Activated T-cell treated with anti-CD3 and anti-CD28 coated beads, Interleukin-2, amount 50 U/mL, for 4 hours (primary cell): ENCODE measurements around the gene ETV5. TPM values are rescaled to one million over a fixed set of nuclear protein-coding genes. Genes with fewer than 3 reads are reported as not detected.

ENCODE experiments used
- ATAC-seq, 2 donors: fragments of 200-7000 bp; cut with Tn5 transposase; one replicate each; pipeline ENCODE4 v1.10.0; 2021
- DNase-seq: peaks from one replicate; pipeline ENCODE4 v3.0.0-alpha.2; 2020
- H3K27me3 Mint-ChIP-seq: one replicate; pipeline ENCODE4 v1.8.0; 2021; ENCODE audit warnings: low read depth, mixed read lengths
- H3K36me3 Mint-ChIP-seq: one replicate; pipeline ENCODE4 v1.8.0; 2022; ENCODE audit warnings: mixed read lengths; ENCODE audit not compliant: insufficient read depth
- H3K4me1 Mint-ChIP-seq: one replicate; pipeline ENCODE4 v1.8.0; 2021; ENCODE audit warnings: low read depth, mixed read lengths
- H3K4me3 Mint-ChIP-seq: one replicate; pipeline ENCODE4 v1.8.0; 2021; ENCODE audit warnings: mild to moderate bottlenecking, moderate library complexity, mixed read lengths
- H3K9me3 Mint-ChIP-seq: one replicate; pipeline ENCODE4 v1.8.0; 2021; ENCODE audit warnings: mixed read lengths
- total RNA-seq, 3 donors: library from RNA; stranded (reverse); gene quantifications; one replicate each; pipeline ENCODE4 v1.2.1, GENCODE V29; 2021

ETV5 gene
- total RNA-seq, 3 donors from 2014 or later: 0.66 to 1.2 (median 0.81) TPM

DNA sequence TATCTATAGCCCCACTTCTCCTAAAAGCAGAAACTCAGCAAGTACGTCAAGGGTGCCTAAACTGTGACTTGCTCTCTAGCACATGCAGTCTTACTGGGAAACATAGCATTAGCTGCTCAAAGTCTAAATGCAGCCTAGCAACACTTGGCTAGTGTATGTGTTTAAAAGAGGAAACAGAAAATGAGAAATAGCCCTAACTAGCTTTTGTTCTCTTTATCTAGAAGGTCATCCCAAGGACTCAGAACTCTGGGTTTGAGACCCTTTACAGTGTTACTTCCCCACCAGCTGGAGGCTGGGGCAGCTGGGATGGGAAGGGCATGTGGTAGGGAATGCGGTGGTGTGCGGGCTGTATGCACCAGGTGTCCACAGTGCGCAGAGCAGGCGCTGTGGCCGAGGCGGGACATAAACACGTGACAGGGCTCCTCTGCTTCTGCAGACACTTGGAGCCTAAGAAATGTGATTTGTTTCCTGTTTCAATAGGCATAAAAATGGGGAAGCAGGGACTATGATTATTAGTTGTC lies 13.3 kb downstream of the ETV5 start:
- H3K27me3 Mint-ChIP-seq: peaks cover 62% of the 10 kb centered on the region
- peaks cover 2% of the 10 kb centered on the region for H3K4me1 Mint-ChIP-seq
- ATAC-seq: no peak
- no peaks in the 10 kb centered on the region for H3K9me3 Mint-ChIP-seq
- no peak overlapping the region for H3K4me3 Mint-ChIP-seq
- no peak for DNase-seq
- H3K36me3 Mint-ChIP-seq: no peaks in the 10 kb centered on the region

DNA sequence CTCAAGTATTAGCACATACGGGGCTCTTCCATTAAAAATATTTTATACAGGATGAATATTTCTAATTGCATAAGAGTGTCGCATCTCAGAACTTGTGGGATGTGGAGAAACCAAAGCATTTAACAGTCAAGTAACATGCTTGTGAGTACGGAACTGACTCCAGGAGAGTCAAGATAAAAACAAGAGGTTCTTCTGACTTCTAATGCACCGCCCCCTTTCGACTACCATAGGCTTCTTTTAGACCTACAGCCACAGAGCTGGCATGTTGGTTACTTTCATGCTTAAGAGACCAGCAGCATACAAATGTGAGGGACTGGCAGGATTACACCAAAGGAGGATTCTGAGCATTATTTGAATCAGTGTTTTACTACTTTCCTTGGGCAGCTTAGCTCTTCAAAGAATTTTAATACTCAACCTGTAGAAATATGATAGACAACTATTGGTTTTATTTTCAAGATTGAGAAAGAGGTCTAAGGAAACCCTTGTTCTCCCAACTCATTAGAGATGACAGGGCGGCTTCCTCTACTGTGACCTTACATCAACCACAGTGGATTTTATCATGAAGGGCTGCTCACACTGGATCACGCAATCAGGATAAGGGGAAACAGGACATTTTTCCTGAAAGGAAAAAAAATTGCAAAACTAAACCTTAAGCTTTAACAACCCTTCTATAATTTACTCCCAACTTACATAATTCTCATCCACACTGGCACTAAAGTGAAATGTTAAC lies 14.0 kb downstream of the ETV5 start:
- no peak for DNase-seq
- H3K27me3 Mint-ChIP-seq: peaks cover 58% of the 10 kb centered on the region
- H3K4me3 Mint-ChIP-seq: no peak overlapping the region
- ATAC-seq: no peak
- no peaks in the 10 kb centered on the region for H3K9me3 Mint-ChIP-seq
- no peaks in the 10 kb centered on the region for H3K36me3 Mint-ChIP-seq
- peaks cover 2% of the 10 kb centered on the region for H3K4me1 Mint-ChIP-seq

GRCh38 chr3:186094271-186094670 lies 14.6 kb downstream of the ETV5 start:
- no peaks in the 10 kb centered on the region for H3K9me3 Mint-ChIP-seq
- H3K4me3 Mint-ChIP-seq: no peak overlapping the region
- H3K4me1 Mint-ChIP-seq: peaks cover 2% of the 10 kb centered on the region
- H3K27me3 Mint-ChIP-seq: peaks cover 54% of the 10 kb centered on the region
- DNase-seq (no peak), ATAC-seq (no peak)
- H3K36me3 Mint-ChIP-seq: no peaks in the 10 kb centered on the region

DNA sequence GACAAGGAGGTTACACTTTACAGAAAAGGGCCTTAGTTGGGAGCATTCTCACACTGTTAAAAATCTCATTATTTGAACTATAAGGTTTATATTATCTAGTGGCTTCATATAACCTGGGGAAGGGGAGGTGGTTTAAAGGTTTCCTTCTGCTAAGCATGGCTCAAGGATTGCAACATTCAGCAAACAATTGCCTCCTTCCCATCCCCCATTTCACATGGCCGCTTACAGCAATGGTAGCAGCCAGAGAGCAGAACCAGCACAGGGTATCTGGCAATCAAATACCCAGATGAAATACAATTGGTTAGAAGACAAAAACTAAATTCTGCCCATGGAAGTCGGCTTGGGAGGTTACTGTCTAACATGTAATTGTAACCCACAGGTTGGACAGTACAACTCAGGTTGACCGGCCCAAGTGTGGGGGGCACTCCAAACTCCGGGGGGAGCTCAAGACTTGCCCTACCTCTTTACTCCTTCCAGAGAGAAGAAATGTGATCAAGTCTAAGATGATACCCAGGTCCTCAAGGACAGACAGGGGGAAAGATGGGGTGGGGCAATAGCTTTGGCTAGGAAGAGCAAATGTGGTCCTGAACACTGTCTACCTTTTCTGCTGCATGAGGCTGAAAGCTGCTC lies 15.5 kb downstream of the ETV5 start:
- peaks cover 2% of the 10 kb centered on the region for H3K4me1 Mint-ChIP-seq
- H3K4me3 Mint-ChIP-seq: no peak overlapping the region
- DNase-seq (no peak), ATAC-seq (no peak)
- H3K9me3 Mint-ChIP-seq: no peaks in the 10 kb centered on the region
- H3K27me3 Mint-ChIP-seq: peaks cover 53% of the 10 kb centered on the region
- H3K36me3 Mint-ChIP-seq: no peaks in the 10 kb centered on the region

GRCh38 chr3:186092360-186093070 lies 16.4 kb downstream of the ETV5 start:
- DNase-seq (no peak), ATAC-seq (no peak)
- Mint-ChIP-seq H3K4me3 (no peak overlapping the region), H3K9me3 (no peaks in the 10 kb centered on the region), H3K36me3 (no peaks in the 10 kb centered on the region), H3K27me3 (peaks cover 50% of the 10 kb centered on the region), H3K4me1 (no peaks in the 10 kb centered on the region)

GRCh38 chr3:186090901-186091300 lies 18.0 kb downstream of the ETV5 start:
- DNase-seq (no peak), ATAC-seq (no peak)
- H3K9me3 Mint-ChIP-seq: no peaks in the 10 kb centered on the region
- no peaks in the 10 kb centered on the region for H3K36me3 Mint-ChIP-seq
- H3K4me1 Mint-ChIP-seq: no peaks in the 10 kb centered on the region
- H3K27me3 Mint-ChIP-seq: peaks cover 36% of the 10 kb centered on the region
- H3K4me3 Mint-ChIP-seq: no peak overlapping the region

DNA sequence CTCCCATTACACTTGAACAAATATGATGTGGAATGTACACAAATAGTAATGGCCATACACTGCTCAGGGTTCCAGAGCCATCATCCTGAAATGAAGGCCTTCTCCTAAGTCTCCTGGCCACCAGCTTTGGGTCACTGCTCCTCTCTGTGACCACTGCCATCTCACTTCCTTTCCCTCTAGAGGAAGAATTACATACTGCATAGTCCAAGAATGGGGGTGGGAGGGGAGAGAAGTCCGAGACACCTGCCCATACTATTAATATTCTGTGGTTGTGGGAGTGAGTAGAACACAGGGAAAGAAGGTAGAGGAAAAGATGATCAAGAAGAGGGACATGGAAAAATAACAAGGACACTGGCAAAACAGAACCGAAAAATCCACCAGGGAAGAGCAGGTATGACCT lies 20.6 kb downstream of the ETV5 start:
- H3K4me3 Mint-ChIP-seq: no peak overlapping the region
- peaks cover 23% of the 10 kb centered on the region for H3K27me3 Mint-ChIP-seq

DNA sequence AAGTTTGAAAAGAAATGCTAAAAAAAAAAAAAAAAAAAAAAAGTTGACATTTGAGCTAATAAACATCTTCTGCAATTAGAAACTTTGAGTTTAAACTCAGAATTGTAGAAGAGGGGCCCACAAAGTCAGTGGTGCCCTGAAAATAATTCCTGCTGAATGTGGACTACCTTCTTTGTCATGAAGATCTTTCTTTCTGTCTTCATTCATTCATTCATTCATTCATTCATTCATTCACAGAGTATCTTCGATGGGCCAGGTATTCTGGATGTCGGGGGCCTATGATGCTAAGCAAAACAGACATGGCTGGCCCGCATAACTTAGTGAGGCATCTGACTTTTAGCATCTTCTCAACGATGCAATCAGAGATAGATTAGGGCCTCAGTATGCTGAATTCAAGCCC lies 24.6 kb downstream of the ETV5 start:
- ATAC-seq (no peak), DNase-seq (no peak)
- Mint-ChIP-seq H3K9me3 (no peaks in the 10 kb centered on the region), H3K27me3 (peaks cover 20% of the 10 kb centered on the region), H3K4me3 (no peak overlapping the region), H3K36me3 (no peaks in the 10 kb centered on the region), H3K4me1 (no peaks in the 10 kb centered on the region)

More for the DNA sequence above, 20.6 kb downstream of the ETV5 start:
- ATAC-seq: no peak
- no peaks in the 10 kb centered on the region for H3K4me1 Mint-ChIP-seq
- DNase-seq: no peak
- H3K36me3 Mint-ChIP-seq: no peaks in the 10 kb centered on the region
- no peaks in the 10 kb centered on the region for H3K9me3 Mint-ChIP-seq

DNA sequence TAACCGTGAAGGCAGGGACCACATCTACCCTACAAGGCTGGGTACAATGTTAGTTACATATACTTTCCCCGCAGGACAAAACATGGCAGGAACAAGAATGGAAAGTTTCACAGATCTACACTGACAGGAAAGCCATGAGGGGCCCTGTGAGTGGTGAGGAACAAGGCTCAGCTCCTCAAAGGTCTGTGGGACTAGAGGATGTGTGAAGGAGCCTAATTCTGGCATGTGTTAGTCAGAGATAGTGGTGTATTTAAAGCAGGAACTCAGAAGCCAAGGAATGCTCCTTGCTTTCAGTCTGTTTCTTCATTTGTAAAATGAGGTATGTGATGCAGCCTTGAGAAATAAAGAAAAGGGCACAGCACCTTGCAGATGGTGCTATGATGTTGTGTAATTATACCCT lies 25.1 kb downstream of the ETV5 start:
- DNase-seq (no peak), ATAC-seq (no peak)
- no peaks in the 10 kb centered on the region for H3K36me3 Mint-ChIP-seq
- no peaks in the 10 kb centered on the region for H3K9me3 Mint-ChIP-seq
- H3K4me3 Mint-ChIP-seq: no peak overlapping the region
- no peaks in the 10 kb centered on the region for H3K4me1 Mint-ChIP-seq
- H3K27me3 Mint-ChIP-seq: peaks cover 17% of the 10 kb centered on the region

DNA sequence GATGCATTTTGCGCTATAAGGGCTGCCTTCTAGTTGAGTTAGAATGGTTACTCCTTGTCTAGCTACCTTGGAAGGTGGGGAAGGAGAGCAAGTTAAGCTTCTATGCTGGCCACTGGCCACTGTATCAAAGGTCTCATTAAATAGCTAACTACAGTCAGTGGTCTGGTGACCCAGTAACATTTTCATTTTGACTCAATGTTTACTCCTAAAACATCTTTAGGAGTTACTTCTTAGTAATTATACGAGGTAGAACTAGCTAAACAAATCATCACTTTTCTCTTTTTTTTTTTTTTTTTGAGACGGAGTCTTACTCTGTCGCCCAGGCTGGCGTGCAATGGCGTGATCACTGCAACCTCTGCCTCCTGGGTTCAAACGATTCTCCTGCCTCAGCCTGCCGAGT lies 26.7 kb downstream of the ETV5 start:
- no peak for ATAC-seq
- no peak for DNase-seq
- no peak overlapping the region for H3K4me3 Mint-ChIP-seq
- H3K9me3 Mint-ChIP-seq: no peaks in the 10 kb centered on the region
- no peaks in the 10 kb centered on the region for H3K4me1 Mint-ChIP-seq
- H3K36me3 Mint-ChIP-seq: no peaks in the 10 kb centered on the region
- H3K27me3 Mint-ChIP-seq: peaks cover 8% of the 10 kb centered on the region

- Mint-ChIP-seq H3K36me3 (no peaks in the 10 kb centered on the region), H3K4me3 (no peak overlapping the region), H3K27me3 (peaks cover 8% of the 10 kb centered on the region), H3K9me3 (no peaks in the 10 kb centered on the region), H3K4me1 (no peaks in the 10 kb centered on the region)
- DNase-seq: no peak
- ATAC-seq: no peak
Observed at GRCh38 chr3:186081678-186082077, 27.2 kb downstream of the ETV5 start.

- ATAC-seq (no peak), DNase-seq (no peak)
- peaks cover 10% of the 10 kb centered on the region for H3K27me3 Mint-ChIP-seq
- no peaks in the 10 kb centered on the region for H3K4me1 Mint-ChIP-seq
- H3K36me3 Mint-ChIP-seq: no peaks in the 10 kb centered on the region
- no peak overlapping the region for H3K4me3 Mint-ChIP-seq
- no peaks in the 10 kb centered on the region for H3K9me3 Mint-ChIP-seq
Observed at GRCh38 chr3:186080849-186081438, 27.9 kb downstream of the ETV5 start.

- Mint-ChIP-seq H3K36me3 (no peaks in the 10 kb centered on the region), H3K4me3 (no peak overlapping the region), H3K27me3 (peaks cover 6% of the 10 kb centered on the region), H3K9me3 (peaks cover 3% of the 10 kb centered on the region), H3K4me1 (no peaks in the 10 kb centered on the region)
- DNase-seq (no peak), ATAC-seq (no peak)
Observed at GRCh38 chr3:186079925-186080324, 29.0 kb downstream of the ETV5 start.

GRCh38 chr3:186077466-186077865 lies 31.4 kb downstream of the ETV5 start:
- Mint-ChIP-seq H3K4me3 (no peak overlapping the region), H3K27me3 (peaks cover 4% of the 10 kb centered on the region), H3K4me1 (no peaks in the 10 kb centered on the region), H3K9me3 (peaks cover 4% of the 10 kb centered on the region), H3K36me3 (peaks cover 2% of the 10 kb centered on the region)
- ATAC-seq (no peak), DNase-seq (no peak)
